ENCODE measurements around the gene CST9L.

The CST9L gene

GRCh38 chr20:23542801-23543200 is 25.5 kb downstream of the CST9L start:
- DNase-seq: no peak

DNA sequence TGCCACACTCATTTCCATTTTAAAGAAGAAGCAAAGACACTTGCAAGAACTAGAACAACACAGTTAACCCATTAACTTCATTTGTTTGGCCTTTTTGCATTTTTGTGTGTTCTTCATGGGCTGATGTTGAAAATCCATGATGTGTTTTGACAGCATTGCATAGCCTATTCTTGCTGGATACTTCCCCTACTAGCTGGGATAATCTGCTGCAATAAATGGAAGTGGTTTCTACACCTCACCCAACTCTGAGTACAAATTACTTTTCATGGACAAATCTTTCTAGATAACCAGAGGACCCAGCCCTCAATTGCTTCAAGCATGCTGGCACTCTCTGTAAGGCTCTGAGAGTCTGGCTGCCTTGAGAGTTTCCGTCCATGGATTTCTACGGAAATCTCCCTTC is 26.5 kb downstream of the CST9L start:
- no peak for DNase-seq

DNA sequence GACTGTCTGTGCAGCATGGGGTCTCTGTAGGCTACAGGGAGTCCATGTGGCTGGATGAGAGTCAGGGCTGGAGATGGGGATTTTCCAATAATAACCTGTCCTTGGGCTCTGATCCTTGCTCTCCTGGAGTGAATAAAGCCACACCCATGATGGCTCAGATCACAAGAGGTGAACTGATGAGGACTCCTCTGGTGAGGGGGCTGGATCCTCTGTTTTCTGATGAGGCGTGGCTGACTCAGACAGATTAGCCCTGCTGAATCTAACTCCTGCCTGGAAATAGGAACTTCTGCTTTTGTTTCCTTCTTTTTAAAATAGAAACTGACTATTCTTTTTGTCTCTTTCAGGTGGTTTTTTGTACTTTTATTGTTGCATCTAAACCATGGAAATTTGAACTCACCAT is 27.0 kb downstream of the CST9L start:
- DNase-seq: no peak

GRCh38 chr20:23540624-23541023 is 27.7 kb downstream of the CST9L start:
- DNase-seq: no peak

DNA sequence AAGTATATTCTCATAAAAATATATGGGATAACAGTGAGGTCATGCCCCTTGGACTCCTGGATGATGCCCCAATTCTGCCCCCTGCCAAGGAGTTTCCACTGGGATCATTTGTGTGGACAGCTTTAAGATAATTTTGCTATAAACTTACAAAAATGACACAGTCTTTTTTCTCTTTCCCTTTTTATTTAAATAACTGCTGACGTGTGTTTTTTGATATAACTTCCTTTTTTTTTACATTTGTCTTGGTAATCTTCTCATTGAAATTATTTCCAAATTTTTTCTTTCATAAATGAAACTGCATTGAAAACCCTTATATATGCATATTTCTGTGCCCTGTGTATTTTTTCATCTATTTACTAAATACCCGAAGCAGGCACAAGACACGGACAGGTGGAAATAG is 31.3 kb downstream of the CST9L start:
- DNase-seq: no peak

DNA sequence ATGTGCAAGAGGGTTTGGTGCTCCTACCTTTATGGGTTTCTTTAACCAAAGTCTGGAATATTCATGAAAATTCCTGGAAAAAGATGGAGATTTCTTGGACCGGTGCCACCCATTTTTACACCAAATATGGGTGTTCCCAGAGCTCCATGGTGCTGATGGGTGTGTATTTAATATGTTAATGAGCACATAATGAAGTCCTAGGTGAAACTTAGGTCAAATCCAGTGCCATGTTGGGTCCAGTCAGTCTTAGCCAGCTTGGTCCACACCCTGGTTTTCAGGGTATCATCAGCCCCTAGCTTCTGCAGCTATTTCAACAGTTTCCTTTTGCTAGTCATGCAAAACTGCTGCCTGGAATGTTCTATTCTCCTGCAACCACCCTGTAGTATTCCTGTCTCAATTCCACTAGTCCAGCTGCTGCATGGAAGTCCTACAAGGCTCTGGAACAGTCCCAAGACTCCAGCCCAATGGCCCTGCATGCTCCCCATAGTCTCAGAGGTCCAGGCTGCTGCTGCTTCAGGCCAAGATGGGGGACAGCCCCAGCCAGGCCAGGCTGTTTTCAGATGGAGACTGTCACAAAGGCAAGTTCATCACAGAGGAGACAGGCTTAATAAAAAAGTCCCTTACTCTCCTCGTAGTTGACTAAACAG is 31.8 kb downstream of the CST9L start:
- DNase-seq: no peak

DNA sequence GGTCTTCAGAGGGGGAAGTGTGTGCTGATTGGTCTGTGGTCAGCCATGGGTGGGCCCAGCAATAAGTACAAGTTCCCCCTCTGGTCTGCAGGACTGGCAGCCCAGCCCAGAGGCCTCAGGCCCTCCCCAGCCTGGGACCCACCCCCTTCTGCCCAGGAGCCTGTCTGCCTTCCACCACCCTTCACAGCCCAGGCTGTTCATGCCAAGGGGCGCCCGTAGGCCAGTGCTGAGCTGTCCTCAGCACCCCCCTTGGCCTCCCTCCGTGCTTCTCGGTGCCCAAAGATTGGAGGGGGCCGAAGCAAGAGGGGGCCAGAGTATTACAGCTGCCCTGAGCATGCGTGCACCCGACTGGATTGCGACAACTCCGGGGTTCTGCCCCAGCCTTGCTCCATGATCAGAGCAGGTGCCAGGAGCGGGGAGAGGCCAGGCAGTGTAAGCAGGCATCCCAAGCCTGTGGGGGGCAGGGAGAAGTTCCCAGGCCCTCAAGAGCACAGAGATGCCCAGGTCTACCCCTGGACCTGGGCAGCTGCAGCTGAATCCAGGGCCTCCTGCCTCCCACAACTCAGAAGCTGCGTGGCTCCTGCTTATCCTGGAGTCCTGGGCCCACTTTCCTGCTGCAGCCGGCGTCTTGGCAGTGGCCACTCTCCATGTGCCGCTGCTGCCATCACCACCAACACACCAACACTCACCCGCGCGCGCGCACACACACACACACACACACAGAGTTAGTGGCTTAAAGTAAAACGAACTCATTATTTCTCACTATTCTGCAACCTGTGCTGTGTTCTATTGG is 33.3 kb downstream of the CST9L start:
- no peak for DNase-seq

GRCh38 chr20:23533161-23533560 is 35.1 kb downstream of the CST9L start:
- no peak for DNase-seq

- DNase-seq: no peak
Observed at GRCh38 chr20:23532533-23532932, 35.8 kb downstream of the CST9L start.

- DNase-seq: no peak
Observed at GRCh38 chr20:23530937-23531567, 37.2 kb downstream of the CST9L start.

DNA sequence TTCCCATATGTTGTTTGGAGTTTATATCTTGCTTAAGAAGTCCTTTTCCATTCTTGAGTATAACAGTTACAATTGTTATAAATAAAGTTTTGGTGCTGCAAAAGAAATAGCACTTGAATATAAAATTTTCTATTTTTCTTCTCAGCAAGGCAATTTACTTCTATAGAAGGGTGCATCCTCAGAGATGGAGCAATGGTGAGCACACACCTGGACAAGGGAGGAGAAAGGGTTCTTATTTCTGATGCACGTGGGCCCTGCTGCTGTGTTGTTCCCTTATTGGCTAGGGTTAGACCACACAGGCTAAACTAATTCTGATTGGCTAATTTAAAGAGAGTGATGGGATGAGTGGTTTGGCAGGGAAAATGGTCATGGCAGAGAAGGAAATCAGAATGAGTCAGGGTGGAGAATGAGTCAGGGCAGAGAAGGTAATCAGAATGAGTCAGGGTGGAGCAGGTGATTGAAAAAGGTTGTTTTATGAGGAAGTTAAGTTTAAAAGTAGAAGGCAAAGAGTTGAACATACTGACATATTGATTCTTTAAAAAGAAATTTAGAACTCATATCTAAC is 39.3 kb downstream of the CST9L start:
- no peak for DNase-seq

- DNase-seq: no peak
Observed at GRCh38 chr20:23526850-23527249, 41.4 kb downstream of the CST9L start.

GRCh38 chr20:23524146-23524545 is 44.1 kb downstream of the CST9L start:
- no peak for DNase-seq

DNA sequence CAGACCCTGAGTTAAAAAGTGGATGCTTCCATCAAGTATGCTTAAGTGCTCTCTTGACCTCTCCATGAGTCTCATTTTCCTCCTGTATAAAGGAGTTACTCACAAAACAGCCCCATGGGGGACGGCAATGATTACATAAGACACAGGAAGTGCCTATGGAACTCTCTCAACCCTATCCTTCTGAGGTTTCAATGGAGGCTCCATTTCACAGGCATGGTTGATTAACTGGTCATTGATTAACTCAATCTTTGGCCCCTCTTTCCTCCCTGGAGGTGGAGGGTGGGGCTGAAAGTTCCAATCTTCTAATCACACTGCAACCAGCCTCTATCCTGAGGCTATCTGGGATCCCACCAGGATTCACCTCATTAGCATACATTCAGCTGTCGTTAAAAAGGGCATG is 48.1 kb downstream of the CST9L start:
- no peak for DNase-seq

DNA sequence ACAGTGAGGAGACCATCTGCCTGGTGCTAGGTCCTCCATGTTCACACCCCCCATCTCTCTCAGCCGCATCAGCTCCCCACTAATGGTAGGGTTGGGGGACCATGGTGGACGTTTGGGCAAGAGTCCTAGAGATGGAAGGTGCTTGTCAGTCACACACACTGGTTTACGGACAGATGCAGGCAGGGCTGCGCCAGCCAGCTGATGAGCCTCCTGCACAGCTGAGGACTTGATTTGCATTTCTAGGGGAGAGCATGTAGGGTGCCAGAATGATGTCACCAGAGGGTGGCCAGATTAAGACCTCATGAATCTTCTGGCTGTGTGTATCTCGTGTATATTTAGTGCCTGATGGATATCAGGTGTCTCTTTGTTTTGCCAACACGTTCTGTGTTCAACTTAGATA is 48.7 kb downstream of the CST9L start:
- no peak for DNase-seq

- DNase-seq: no peak
Observed at GRCh38 chr20:23517719-23518118, 50.6 kb downstream of the CST9L start.

- no peak for DNase-seq
Observed at GRCh38 chr20:23515250-23515939, 52.9 kb downstream of the CST9L start.

- no peak for DNase-seq
Observed at GRCh38 chr20:23514848-23515247, 53.4 kb downstream of the CST9L start.
